Measurements from ENCODE around the gene TMEM255B. TPM values are rescaled to one million over a fixed set of nuclear protein-coding genes. Genes with fewer than 3 reads are reported as not detected.

Gene TMEM255B
- total RNA-seq, 1 experiment from 2014 or later, result 4.7 TPM

GRCh38 chr13:113768018-113768905 lies 9.2 kb downstream of the TMEM255B start:
- TF ChIP-seq NFYB (CRISPR knock-in tag; conservative IDR thresholded peaks at IDR 0.05; ENCODE audit: low read depth) (no peak), ZNF281 (CRISPR knock-in tag; IDR thresholded peaks at IDR 0.05) (no peak), CREM (CRISPR knock-in tag; IDR thresholded peaks at IDR 0.05) (no peak), USF1 (CRISPR knock-in tag; IDR thresholded peaks at IDR 0.05) (no peak), ZNF263 (CRISPR knock-in tag; IDR thresholded peaks at IDR 0.05; ENCODE audit: low read depth) (no peak), E2F5 (CRISPR knock-in tag; IDR thresholded peaks at IDR 0.05) (no peak), CDX4 (CRISPR knock-in tag; IDR thresholded peaks at IDR 0.05; ENCODE audit: borderline replicate concordance) (no peak), FOXK1 (CRISPR knock-in tag; IDR thresholded peaks at IDR 0.05) (no peak), NFE2L1 (CRISPR knock-in tag; IDR thresholded peaks at IDR 0.05) (no peak), STAT6 (CRISPR knock-in tag; conservative IDR thresholded peaks at IDR 0.05; ENCODE audit: low read depth) (no peak), GTF2I (CRISPR knock-in tag; conservative IDR thresholded peaks at IDR 0.05) (no peak)
- H3K9me3 Mint-ChIP-seq, result peaks cover 10% of the 10 kb centered on the region
- no peak overlapping the region for H3K4me3 Mint-ChIP-seq
- peaks cover 15% of the 10 kb centered on the region for H3K4me1 Mint-ChIP-seq
- H3K27ac Mint-ChIP-seq, result 0 out of 2 replicates have a peak overlapping the region, but pooled peaks have one; percentile 36
- DNase-seq (ENCODE audit: low spot score) (no peak), ATAC-seq (no peak)
- H3K27me3 Mint-ChIP-seq (ENCODE audit: low read depth), result no peaks in the 10 kb centered on the region
- no peaks in the 10 kb centered on the region; the same call in 1 of the 2 replicates for H3K36me3 Mint-ChIP-seq
- POLR2A ChIA-PET, result no interaction called here
- CTCF ChIA-PET, result no interaction called here

GRCh38 chr13:113769106-113769505 lies 10.1 kb downstream of the TMEM255B start:
- Mint-ChIP-seq H3K27me3 (ENCODE audit: low read depth) (no peaks in the 10 kb centered on the region), H3K27ac (no peak overlapping the region), H3K4me1 (peaks cover 15% of the 10 kb centered on the region), H3K9me3 (peaks cover 10% of the 10 kb centered on the region), H3K36me3 (no peaks in the 10 kb centered on the region; the same call in 1 of the 2 replicates), H3K4me3 (no peak overlapping the region)
- ATAC-seq, result no peak
- ChIA-PET POLR2A (interaction anchor here (1.0 kb wide), 1 partner anchor 11 kb away, joined by 3 read pairs; no protein-coding TSS in a partner anchor), CTCF (no interaction called here)
- no peak for DNase-seq (ENCODE audit: low spot score)
- TF ChIP-seq ZNF425 (CRISPR knock-in tag; conservative IDR thresholded peaks at IDR 0.05) (no peak), CREB1 (CRISPR knock-in tag; IDR thresholded peaks at IDR 0.05) (no peak), EMX1 (CRISPR knock-in tag; IDR thresholded peaks at IDR 0.05) (no peak), ZNF317 (CRISPR knock-in tag; IDR thresholded peaks at IDR 0.05; ENCODE audit: borderline replicate concordance, low read depth) (no peak), SMAD4 (CRISPR knock-in tag; IDR thresholded peaks at IDR 0.05) (no peak), NFE2L1 (CRISPR knock-in tag; IDR thresholded peaks at IDR 0.05) (no peak), ZNF423 (CRISPR knock-in tag; IDR thresholded peaks at IDR 0.05) (no peak), MLX (CRISPR knock-in tag; IDR thresholded peaks at IDR 0.05) (no peak), ZNF512 (CRISPR knock-in tag; IDR thresholded peaks at IDR 0.05; ENCODE audit: borderline replicate concordance) (no peak), NR2C2 (CRISPR knock-in tag; IDR thresholded peaks at IDR 0.05) (no peak)
